ENCODE results near the gene LYL1.
A peak's percentile ranks its signal among the peaks of the same experiment; 100 is the strongest.

LYL1 gene

DNA sequence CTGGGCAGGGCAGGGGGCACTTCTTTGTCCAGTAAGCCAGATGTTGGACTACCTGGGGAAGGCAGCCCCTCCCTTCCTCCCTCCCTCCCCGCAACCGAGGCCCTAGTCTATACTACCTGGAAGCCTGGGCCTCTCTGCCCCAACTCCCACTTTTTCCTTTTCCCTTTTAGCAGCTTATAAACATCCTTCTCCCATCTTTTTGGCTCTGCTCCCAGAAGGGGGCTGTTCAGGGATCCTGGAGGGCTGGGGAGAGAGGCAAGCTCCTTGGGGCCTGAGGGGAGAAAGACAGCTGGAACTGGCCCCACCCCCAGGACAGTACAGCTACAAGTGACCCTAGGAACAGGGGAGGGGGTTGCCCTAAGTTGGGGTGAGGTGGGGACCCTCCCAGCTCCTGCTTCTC, 44.9 kb downstream of the LYL1 start:
- FAIRE-seq (no peak), DNase-seq (ENCODE audit: low spot score) (no peak)

DNA sequence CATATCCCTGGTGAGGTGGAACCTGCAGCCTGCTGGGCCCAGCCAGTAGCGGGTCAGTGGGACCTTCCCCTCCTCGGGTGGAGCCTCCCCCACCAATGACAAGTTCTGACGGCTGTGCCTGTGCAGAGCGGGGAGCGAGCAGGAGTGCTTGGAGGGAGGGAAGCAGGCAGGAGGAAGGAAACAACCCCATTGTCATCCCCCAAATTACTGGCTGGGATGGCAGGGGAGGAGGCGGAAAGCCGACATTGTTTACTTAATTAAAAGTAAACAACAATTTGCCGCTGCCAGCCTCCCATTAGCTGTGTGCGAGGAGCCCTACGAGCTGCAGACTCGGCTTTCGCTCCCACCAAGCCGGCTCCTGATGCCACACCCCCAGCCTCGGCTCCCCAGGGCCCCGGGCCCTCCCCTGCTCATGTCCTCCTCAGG, 45.5 kb downstream of the LYL1 start:
- FAIRE-seq (no peak), DNase-seq (ENCODE audit: low spot score) (no peak)

DNA sequence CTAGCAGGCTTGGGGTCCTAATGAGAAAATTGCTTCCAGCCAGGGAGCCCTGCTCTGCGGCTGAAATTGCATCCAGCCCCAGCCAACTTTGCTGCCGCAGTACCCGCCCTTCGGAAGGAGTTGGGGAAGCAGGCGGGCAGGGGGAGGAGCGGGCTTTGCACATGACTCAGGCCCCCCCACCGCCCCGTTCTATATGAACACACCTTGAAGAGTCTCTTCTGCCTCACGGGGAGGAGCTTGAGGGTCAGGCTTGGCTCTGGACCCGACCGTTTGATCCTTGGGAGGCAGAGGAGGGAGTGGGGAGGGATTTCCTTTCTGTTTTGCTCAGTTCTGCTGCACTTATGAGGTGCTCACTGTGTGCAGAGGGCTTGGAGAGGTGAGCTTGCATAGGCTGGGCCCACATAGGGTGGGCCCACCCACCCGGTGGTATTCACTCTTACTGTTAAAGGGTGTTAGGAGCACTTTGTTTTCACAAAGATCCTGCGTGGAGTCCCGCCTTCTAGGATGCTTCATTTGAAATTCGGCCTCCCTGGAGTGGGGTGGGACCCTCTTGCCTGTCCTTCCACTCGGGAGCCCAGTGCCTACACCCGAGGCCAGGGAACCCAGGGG, 46.5 kb downstream of the LYL1 start:
- DNase-seq (ENCODE audit: low spot score) (peak; percentile 82), FAIRE-seq (peak; percentile 35)

DNA sequence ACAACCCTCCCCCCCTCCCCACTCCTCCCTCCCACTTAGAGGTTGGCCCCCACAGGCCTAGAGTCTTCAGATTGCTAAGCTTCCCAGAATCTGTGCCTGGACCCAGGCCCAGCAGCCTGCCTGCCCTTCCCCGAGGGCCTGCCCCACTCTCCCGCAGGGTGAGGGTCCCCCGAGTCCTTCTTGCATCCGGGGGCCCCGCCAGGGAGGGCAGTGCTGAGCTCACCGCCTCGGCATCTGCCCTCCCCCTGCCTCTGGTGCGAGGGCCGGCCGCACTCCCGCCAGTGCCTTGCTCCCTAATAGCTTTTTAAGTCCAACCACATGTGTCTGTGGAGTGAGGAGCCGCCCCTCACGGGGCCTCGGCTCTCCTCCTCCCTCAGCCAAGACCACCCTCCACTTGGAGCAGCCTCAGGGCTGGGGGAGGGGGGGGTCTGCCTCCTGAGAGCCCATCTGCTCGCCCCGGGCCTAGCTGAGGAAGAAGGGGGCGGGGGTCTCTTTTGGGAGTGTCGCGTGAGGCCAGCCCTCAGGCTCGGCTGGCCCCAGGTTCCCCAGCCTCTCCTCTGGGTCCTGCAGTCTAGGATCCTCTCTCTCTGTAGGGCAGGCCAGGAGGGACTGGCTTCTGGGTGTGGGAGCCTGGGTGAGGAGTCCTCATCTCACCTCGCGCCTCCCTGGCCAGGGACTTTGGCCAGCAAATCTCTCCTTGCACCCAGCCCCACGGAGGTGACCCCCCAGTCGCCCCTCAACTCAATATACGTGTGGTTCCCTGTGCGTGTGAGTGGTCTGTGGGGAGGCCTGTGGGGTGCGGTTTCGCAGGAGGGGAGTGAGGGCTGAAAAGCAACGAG, 47.2 kb downstream of the LYL1 start:
- FAIRE-seq (no peak), DNase-seq (ENCODE audit: low spot score) (peak; percentile 70)

DNA sequence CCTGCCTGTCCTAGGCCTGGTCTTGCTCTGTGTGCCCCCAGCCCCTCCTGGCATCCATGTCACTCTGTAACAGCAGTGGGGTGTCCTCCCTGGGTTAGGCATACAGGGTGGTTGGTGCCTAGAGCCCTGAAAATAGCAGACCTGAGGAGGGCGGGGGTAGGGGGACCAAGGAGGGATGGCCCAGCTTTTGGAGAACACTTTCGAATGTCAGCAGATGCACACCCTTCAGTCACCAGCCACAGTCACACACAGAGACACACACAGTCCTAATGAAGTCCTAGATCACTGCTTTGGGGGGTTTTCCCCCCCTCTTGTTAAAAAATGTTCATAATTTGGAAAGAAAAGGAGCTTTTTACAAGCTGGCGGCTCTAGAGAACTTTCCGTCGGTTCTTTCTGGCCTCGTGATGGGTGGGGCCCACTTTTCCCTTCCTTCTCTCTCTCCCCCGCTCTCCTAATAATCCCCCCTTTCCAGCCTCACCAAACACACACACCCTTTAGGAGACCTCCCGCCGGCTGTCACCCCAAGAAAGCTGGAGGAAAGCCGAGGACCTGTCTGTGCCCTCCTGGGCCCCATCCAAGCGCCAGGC, 47.9 kb downstream of the LYL1 start:
- FAIRE-seq: no peak

DNA sequence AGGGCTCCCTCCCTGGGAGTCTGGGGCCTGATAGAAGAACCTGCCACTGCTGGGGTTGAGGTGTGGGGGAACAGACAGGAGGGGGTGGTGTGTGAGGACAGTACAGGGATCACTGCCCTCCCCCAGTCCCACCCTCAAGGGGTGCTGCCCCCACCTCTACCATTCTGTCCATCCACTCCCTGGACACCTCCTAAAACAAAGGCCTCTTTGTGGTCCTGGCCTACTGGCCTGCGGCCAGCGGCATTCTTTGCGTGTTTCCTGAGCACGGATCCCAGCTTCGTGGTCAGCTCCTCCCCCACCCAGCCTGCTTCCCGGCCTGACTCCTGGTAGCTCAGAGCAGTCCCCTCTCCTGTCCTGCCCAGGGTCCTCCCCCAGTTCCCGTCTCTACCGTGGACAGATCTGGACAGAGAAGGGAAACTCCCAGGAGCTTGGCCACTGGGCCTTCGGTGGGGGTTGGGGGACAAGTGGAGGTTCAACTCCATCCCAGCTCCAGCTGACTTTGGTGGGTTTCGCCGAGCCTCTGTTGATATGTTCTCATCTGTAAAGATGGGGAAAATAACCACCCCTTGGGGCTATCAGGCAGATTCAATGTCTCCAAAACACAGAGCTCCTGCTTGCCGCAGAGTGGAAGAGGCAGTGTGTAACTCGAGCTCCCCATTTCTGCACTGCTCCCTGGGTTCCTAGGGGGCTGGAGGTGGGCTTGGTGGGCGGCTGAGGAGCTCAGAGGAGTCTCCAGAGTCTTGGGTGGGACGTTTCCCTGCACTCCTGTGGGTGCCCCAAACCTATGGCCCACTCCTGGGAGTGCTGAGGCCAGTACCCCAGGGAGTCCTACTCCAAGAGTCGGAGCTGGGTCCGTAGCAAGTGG, 48.7 kb downstream of the LYL1 start:
- peak; percentile 84 for DNase-seq (ENCODE audit: low spot score)
- FAIRE-seq: peak; percentile 92

More for the DNA sequence above, 47.9 kb downstream of the LYL1 start:
- DNase-seq (ENCODE audit: low spot score): no peak

DNA sequence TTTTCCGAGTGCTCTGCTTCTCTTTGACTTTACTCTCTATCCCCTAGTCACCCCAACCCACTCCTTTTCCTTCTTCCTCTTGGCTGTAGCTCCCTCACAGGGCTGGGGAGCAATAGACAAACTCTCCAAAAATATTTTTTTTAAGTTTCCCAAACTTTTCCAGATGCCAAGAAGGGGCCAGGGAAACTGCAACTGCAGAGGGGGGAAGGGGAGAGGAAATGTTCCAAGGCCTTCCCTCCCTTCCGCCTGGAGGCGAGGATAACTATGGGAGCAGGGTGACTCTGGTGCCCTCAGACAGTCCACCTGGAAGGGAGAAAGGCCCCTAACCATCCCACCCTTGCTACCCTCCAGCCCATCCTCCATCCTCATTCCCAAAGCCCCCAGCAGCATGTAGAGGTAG, 49.4 kb downstream of the LYL1 start:
- DNase-seq (ENCODE audit: low spot score): no peak

DNA sequence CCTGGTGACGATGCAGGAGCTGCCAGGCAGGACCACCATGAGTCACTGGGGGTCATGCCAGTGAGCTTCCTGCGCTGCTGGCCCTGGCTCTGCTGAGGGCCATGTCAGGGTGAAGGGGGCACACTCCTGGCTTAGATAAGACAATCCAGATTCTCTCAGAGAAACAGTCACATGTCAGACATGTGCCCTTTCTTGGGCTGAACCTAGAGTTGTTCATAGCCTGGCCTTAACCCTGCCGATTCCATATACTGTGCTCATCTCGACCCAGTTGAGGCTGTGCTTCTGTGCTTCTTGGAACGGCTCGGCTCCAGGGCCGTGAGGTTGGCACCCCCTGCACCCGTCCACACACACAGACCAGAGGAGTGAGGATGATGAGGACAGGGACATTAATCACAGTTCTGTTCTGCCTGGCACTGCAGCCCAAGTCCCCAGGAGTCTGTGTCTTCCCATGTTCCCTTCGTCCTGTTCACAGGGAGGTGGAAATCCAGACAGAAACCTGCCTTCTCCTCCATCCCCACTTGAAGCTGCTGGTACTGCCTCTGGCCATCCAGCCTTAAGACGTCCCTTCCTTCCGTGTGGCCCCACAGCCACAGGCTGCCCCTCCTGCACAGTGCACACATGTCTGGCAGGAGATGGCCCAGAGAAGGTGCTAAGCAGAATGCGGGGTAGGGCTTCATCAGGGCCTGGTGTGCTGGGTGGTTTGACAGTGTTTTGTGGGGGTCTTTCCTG, 50.0 kb downstream of the LYL1 start:
- DNase-seq (ENCODE audit: low spot score) (no peak), FAIRE-seq (no peak)

More for the DNA sequence above, 49.4 kb downstream of the LYL1 start:
- no peak for FAIRE-seq

DNA sequence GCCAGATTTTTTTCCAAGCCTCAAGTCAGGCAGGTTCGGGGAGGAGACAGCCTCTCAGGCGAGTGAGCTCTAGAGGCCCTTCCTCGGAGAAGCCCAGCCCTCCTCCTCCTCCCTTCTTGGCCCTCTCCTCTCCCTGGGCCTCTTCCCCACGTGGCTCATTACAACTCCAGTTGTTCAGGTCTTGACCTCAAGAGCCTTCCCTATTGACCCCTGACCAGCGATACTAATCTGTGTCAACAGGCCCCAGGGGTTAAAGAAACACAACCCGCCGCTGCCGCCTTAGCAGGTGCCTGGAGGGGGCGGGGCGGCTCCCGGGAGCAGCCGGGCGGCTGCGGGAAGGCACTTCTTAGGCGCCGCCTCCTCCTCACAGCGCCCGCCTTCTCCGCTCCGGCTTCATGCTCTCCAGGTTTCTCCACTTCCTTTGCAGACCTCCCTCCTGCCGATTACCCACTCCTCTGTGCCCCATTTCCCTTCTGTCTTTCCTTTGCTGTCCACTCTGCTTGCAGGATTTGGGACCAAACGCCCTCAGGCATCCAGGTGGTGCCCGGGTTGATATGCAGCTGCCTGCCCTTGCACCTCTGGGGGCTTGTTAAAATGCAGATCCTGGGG, 51.0 kb downstream of the LYL1 start:
- peak; percentile 67 for DNase-seq (ENCODE audit: low spot score)
- FAIRE-seq: no peak

DNA sequence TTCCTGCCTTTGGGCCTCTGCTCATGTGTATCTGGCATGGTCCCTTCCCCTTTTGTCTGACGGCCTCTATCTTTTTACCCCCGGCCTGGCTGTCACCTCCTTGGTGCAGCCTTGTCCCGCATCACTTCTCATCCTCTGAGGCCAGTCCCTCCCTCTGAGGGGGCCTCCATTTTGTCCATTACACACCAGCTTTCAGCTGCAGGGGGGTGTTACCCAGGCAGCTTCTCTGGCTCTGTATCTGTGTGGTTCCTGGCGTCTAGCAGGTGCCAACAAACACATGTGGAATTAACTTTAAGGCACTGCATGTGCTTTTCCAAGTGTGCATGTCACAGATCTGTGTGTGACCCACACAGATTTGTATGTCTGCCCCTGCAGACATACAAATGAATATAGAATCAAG, 52.4 kb downstream of the LYL1 start:
- no peak for FAIRE-seq
- no peak for DNase-seq (ENCODE audit: low spot score)

Measured in urothelium cell line (cell line).